Measurements from ENCODE around the gene MAGI3.

- TF ChIP-seq, protein P1, sequence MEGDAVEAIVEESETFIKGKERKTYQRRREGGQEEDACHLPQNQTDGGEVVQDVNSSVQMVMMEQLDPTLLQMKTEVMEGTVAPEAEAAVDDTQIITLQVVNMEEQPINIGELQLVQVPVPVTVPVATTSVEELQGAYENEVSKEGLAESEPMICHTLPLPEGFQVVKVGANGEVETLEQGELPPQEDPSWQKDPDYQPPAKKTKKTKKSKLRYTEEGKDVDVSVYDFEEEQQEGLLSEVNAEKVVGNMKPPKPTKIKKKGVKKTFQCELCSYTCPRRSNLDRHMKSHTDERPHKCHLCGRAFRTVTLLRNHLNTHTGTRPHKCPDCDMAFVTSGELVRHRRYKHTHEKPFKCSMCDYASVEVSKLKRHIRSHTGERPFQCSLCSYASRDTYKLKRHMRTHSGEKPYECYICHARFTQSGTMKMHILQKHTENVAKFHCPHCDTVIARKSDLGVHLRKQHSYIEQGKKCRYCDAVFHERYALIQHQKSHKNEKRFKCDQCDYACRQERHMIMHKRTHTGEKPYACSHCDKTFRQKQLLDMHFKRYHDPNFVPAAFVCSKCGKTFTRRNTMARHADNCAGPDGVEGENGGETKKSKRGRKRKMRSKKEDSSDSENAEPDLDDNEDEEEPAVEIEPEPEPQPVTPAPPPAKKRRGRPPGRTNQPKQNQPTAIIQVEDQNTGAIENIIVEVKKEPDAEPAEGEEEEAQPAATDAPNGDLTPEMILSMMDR (IDR thresholded peaks at IDR 0.05; ENCODE audit: poor library complexity, severe bottlenecking) = no peak
- TF ChIP-seq POLR2AphosphoS5 (IDR thresholded peaks at IDR 0.05) (no peak), REST (IDR thresholded peaks at IDR 0.05; ENCODE audit: borderline replicate concordance) (no peak), MXI1 (conservative IDR thresholded peaks at IDR 0.05; ENCODE audit: poor library complexity, severe bottlenecking) (no peak), SMC3 (conservative IDR thresholded peaks at IDR 0.05; ENCODE audit: poor library complexity) (no peak)
Observed at GRCh38 chr1:113557187-113557586, 166.9 kb downstream of the MAGI3 start.

Measured in neural cell (in vitro differentiated cells).